ENCODE results near the gene SPATC1L.
"Not testable (repeated sequence)": the region's sequence is repeated elsewhere in the genome, so short reads cannot be mapped to it uniquely, and the experiment has no call there.

Gene SPATC1L

GRCh38 chr21:46149205-46149901 lies 34.9 kb downstream of the SPATC1L start:
- no peak for DNase-seq

DNA sequence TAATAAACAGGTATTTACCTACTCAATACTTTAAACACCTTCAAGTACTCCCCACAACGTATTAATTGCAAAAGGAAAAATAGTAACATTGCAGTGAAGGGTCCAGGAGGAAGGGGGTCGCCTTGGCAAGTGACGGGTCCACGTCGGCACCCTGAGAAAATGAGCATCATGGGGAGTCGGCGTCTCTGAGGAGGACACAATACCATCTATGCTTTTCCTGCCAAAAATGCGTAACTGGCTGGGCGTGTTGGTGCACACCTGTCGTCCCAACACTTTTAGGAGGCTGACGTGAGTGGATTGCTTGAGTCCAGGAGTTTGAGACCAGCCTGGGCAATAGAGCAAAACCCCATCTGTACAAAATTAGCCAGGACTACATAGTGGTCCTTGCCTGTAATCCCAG lies 36.2 kb downstream of the SPATC1L start:
- DNase-seq: no peak

DNA sequence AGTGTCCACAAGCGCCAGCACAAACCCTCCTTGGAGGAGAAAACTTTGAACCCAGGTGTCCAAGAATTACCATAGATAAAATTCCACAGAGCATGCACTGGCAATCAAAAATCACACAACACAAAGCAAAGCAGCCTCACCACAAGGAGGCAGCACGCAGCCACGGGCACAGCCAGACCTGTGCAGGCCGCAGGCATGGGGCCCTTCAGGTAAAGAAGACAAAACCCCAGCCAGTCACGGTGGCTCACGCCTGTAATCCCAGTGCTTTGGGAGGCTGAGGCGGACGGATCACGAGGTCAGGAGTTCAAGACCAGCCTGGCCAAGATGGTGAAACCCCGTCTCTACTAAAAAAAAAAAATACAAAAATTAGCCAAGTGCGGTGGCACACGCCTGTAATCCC lies 36.8 kb downstream of the SPATC1L start:
- DNase-seq: not testable (repeated sequence)

DNA sequence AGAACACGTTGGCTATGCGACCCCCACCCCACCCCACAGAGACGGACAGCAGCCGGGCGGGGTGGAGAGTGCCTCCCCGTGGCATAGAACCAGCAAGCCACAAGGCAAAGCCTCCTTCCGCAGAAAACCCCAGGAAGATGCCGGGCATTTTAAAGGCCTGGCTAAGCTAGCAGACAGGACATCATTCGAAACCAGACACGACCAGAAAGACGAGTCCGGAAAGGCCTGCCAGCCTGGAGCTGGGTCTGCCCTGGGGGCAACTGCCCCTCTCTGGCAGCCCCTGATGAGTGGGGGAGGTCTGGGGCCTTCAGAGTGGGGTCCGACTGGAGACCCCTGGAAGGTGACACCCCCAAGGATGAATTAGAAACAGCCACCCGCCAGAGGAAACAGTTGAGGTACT lies 37.4 kb downstream of the SPATC1L start:
- no peak for DNase-seq

- DNase-seq: no peak
Measured at GRCh38 chr21:46145840-46146691, 38.2 kb downstream of the SPATC1L start.

GRCh38 chr21:46145159-46145839 lies 39.0 kb downstream of the SPATC1L start:
- DNase-seq: no peak

DNA sequence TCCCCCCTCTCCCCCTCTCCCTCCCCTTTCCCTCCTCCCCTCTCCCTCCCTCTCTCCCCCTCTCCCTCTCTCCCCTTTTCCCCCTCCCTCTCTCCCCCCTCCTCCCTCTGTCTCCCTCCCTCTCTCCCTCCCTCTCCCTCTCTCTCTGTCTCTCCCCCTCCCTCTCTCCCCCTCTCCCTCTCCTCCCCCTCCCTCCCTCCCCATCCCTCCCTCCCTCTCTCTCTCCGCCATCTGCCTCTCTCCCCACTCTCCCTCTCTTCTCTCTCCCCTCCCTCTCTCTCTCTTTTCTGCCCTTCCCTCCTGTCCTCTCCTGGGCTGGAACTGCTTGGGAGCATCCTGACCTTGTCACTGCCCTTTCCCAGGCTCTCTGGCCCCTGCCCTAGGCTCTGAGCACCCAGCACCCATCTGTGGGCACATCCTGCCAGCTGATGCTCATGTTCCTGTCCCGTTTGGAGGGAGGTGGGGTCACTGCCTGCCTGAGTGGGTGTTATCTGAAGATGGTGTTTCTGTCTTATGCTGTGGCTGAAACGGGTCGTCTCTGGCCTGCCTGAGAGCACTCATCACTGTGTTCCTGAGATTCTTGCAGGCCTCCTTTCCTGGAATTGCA lies 39.7 kb downstream of the SPATC1L start:
- no peak for DNase-seq

DNA sequence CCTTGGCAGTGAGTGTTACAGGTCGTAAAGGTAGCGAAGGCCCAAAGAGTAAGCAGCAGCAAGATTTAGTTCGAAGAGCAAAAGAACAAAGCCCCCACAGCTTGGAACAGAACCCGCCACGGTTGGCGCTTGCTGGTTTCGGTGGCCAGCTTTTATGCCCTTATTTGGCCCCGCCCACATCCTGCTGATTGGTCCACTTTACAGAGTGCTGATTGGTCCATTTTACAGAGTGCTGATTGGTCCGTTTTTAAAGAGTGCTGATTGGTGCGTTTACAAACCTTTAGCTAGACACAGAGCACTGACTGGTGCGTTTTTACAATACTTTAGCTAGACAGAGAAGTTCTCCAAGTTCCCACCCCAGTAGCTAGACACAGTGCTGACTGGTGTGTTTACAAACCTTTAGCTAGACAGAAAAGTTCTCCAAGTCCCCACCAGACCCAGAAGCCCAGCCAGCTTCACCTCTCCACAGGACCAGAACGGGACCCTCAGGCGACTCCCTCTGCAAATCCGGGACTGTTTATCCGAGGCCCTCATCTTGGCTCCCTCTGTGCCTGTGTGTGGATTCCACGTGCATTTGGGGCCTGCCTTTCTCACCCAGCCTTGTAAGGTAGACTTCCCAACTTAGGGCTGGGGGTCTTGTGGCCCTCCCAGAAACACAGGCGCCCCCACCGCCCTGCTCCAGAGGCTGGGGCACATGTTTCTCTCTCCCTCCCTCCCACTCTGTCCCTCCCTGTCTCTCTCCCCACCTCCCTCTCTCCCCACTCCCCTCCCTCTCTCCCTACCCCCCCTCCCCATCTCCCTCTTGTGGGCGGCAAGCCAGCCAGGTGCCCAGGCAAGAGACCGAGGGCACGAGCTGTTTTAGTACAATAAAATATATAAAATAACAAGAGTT lies 41.4 kb downstream of the SPATC1L start:
- no peak for DNase-seq

DNA sequence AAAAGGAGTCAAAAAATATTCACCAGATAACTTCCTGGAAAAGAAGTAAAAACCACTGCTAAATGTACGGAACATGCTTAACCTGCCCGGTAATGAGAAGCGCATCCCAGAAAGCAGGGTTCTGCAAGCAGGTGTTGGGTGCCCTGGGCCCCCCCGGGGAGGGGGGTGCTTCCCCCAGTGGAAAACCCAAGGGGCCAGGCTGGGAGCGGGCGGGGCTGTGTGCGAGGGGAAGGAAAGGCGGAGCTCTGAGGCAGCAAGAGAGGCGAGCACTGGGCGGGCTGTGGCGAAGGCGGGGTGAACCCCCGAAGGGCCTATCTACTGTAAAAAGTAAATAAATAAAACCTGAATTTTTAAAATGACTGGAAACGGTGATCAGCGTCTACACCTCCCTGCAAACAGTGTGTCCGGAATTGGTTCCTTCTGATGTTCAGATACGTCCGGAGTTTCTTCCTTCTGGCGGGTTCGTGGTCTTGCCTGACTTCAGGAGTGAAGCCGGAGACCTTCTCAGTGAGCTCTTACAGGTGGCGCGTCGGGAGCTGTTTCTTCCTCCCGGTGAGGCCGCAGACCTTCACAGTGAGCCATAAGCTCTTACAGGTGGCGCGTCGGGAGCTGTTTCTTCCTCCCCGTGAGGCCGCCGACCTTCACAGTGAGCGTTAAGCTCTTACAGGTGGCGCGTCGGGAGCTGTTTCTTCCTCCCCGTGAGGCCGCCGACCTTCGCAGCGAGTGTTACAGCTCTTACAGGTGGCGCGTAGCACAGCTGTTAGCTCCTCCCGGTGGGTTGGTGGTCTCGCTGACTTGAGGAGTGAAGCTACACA lies 42.3 kb downstream of the SPATC1L start:
- no peak for DNase-seq

GRCh38 chr21:46140352-46141003 lies 43.8 kb downstream of the SPATC1L start:
- not testable (repeated sequence) for DNase-seq

- no peak for DNase-seq
Measured at GRCh38 chr21:46139686-46140085, 44.6 kb downstream of the SPATC1L start.

- no peak for DNase-seq
Measured at GRCh38 chr21:46138383-46138970, 45.8 kb downstream of the SPATC1L start.

DNA sequence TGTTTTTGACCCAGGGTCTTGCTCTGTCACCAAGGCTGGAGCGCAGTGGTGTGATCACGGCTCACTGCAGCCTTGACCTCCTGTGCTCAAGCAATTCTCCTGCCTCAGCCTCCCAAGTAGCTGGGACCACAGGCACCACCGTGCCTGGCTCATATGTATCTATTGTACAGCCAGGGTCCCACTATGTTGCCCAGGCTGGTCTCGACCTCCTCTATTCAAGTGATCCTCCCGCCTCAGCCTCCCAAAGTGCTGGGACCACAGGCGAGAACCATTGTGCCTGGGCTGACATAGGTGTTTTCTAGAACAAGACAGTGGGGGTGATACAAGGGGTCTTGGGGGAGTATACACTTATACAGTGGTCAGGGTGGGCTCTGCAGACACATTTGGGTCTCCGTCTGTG lies 46.4 kb downstream of the SPATC1L start:
- no peak for DNase-seq

GRCh38 chr21:46136739-46137349 lies 47.4 kb downstream of the SPATC1L start:
- no peak for DNase-seq

GRCh38 chr21:46135782-46136395 lies 48.4 kb downstream of the SPATC1L start:
- no peak for DNase-seq

GRCh38 chr21:46131838-46132651 lies 52.2 kb downstream of the SPATC1L start:
- DNase-seq: no peak

DNA sequence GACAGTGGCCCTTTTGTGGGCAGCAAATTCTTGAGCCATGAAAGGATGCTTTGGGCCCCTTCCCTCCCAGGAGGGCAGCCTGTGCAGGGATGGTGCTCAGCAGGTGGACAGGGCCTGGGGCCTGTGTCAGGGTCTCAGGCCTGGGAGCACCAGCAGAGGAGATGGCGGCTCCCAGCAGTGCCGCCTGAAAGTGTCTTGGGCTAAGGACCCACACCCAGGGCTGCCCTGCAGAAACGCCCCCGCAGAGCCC lies 52.7 kb downstream of the SPATC1L start:
- no peak for DNase-seq

DNA sequence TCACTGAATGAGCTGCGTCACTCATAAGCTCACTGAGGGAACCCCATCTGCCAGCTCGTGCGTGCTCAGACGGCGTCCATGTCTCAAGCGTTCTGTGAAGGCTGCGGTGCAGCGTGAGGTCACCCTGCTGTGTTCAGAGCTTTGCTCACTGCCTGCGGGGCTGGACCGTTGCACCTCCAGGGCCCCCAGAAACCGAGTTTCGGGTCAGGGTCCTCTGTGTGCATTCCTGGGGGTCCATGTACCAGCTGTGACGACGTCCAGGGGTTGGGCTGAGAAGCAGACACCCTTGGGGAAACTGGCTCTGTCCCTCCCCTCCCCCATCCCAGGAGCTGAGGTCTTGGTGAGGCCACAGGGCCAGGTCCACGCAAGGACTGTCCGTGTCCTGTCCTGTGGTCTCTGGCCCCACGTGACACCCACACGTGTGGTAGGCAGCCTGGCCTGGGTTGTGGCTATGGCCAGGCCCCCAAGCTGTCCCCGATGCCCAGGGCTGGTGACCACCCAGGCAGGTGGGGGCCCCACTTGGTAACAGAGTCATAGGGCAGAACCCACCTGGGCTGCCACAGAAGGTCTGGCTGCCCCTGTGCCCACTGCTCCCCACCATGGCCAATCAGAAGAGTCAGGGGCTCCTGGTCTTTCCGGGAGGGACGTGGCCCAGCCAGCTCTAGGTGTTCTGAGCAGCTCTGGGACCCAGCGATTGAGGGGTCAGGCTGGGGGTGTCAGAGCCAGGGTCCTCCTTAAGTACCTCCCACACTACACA lies 53.2 kb downstream of the SPATC1L start:
- no peak for DNase-seq
